GM06990 (cell line): ENCODE measurements around the gene DYRK2.
A peak's percentile ranks its signal among the peaks of the same experiment; 100 is the strongest.

Experiments
- DNase-seq: peaks from one replicate; pipeline ENCODE4 v3.0.0-alpha.2; 2011; ENCODE audit not compliant: insufficient read length; ENCODE audit errors: extremely low read depth
- H3K27me3 ChIP-seq: replicated peaks from 2 replicates; pipeline ENCODE4 v1.6.0; 2011; ENCODE audit warnings: low read length; ENCODE audit not compliant: control insufficient read depth, insufficient read depth
- H3K36me3 ChIP-seq: 2 replicates; pipeline ENCODE4 v1.5.1; 2011; ENCODE audit warnings: low read length; ENCODE audit not compliant: control insufficient read depth, insufficient read depth
- H3K4me3 ChIP-seq: replicated peaks from 2 replicates; pipeline ENCODE4 v1.5.1; 2011; ENCODE audit warnings: low read depth, mild to moderate bottlenecking, control low read depth, low read length
- CTCF ChIP-seq: IDR thresholded peaks from 2 replicates; pipeline ENCODE4 v1.5.1; 2011; ENCODE audit warnings: low read length, control low read depth, mild to moderate bottlenecking, inconsistent platforms; ENCODE audit not compliant: insufficient read depth, poor library complexity, severe bottlenecking

Gene DYRK2

GRCh38 chr12:67626156-67626555 lies 22.4 kb upstream of the DYRK2 start:
- TF ChIP-seq CTCF: no peak
- Histone ChIP-seq H3K4me3 (no peak overlapping the region), H3K27me3 (no peaks in the 10 kb centered on the region), H3K36me3 (no peaks in the 10 kb centered on the region)
- DNase-seq: no peak

- Histone ChIP-seq H3K4me3 (no peak overlapping the region), H3K27me3 (no peaks in the 10 kb centered on the region), H3K36me3 (no peaks in the 10 kb centered on the region)
- DNase-seq: peak; percentile 60
- no peak for TF ChIP-seq CTCF
Measured at GRCh38 chr12:67630373-67631088, 18.0 kb upstream of the DYRK2 start.

- Histone ChIP-seq H3K4me3 (no peak overlapping the region), H3K36me3 (no peaks in the 10 kb centered on the region), H3K27me3 (no peaks in the 10 kb centered on the region)
- DNase-seq: no peak
- no peak for TF ChIP-seq CTCF
Measured at GRCh38 chr12:67632005-67632404, 16.5 kb upstream of the DYRK2 start.

GRCh38 chr12:67633024-67633610 lies 15.4 kb upstream of the DYRK2 start:
- no peaks in the 10 kb centered on the region for H3K36me3 ChIP-seq
- DNase-seq: no peak
- H3K4me3 ChIP-seq: no peak overlapping the region
- no peaks in the 10 kb centered on the region for H3K27me3 ChIP-seq
- TF ChIP-seq CTCF: no peak

- Histone ChIP-seq H3K27me3 (no peaks in the 10 kb centered on the region), H3K36me3 (no peaks in the 10 kb centered on the region), H3K4me3 (no peak overlapping the region)
- DNase-seq: no peak
- no peak for TF ChIP-seq CTCF
Measured at GRCh38 chr12:67633708-67634107, 14.8 kb upstream of the DYRK2 start.

GRCh38 chr12:67634303-67634761 lies 14.2 kb upstream of the DYRK2 start:
- Histone ChIP-seq H3K27me3 (no peaks in the 10 kb centered on the region), H3K36me3 (no peaks in the 10 kb centered on the region), H3K4me3 (no peak overlapping the region)
- DNase-seq: no peak
- TF ChIP-seq CTCF: no peak
